22Rv1 (cell line): ENCODE data around the gene ADAMTS1.

Experiments
- H3K27ac ChIP-seq: fragments of 450-650 bp; 2 replicates; pipeline ENCODE4 v1.5.1; 2017
- CTCF ChIP-seq: fragments of 450-650 bp; IDR thresholded peaks from 2 replicates; pipeline ENCODE4 v1.5.1; 2017; ENCODE audit warnings: mild to moderate bottlenecking
- ZFX ChIP-seq: fragments of 450-650 bp; IDR thresholded peaks from 2 replicates; pipeline ENCODE4 v1.6.1; 2017; ENCODE audit warnings: antibody characterized with exemption, borderline replicate concordance

The ADAMTS1 gene

GRCh38 chr21:26820509-26820908 is 24.7 kb downstream of the ADAMTS1 start:
- H3K27ac ChIP-seq = no peak overlapping the region
- TF ChIP-seq ZFX = no peak
- TF ChIP-seq CTCF = no peak

GRCh38 chr21:26819740-26820324 is 25.4 kb downstream of the ADAMTS1 start:
- TF ChIP-seq CTCF (no peak), ZFX (no peak)
- H3K27ac ChIP-seq = no peak overlapping the region

GRCh38 chr21:26818906-26819305 is 26.3 kb downstream of the ADAMTS1 start:
- TF ChIP-seq ZFX = no peak
- TF ChIP-seq CTCF = no peak

GRCh38 chr21:26815197-26815596 is 30.0 kb downstream of the ADAMTS1 start:
- TF ChIP-seq ZFX = no peak
- TF ChIP-seq CTCF = no peak
- no peak overlapping the region for H3K27ac ChIP-seq

More at GRCh38 chr21:26818906-26819305, 26.3 kb downstream of the ADAMTS1 start:
- no peak overlapping the region for H3K27ac ChIP-seq

GRCh38 chr21:26814386-26814785 is 30.8 kb downstream of the ADAMTS1 start:
- no peak overlapping the region for H3K27ac ChIP-seq
- TF ChIP-seq ZFX (no peak), CTCF (no peak)

GRCh38 chr21:26813426-26813998 is 31.7 kb downstream of the ADAMTS1 start:
- no peak overlapping the region for H3K27ac ChIP-seq
- TF ChIP-seq ZFX (no peak), CTCF (no peak)

GRCh38 chr21:26812173-26812572 is 33.0 kb downstream of the ADAMTS1 start:
- no peak overlapping the region for H3K27ac ChIP-seq
- no peak for TF ChIP-seq ZFX
- TF ChIP-seq CTCF = no peak
